GM19463 (cell line): ENCODE data around the gene CUEDC2.

ENCODE experiments used
- ATAC-seq: cut with Tn5 transposase; IDR thresholded peaks from one replicate; pipeline ENCODE4 v1.9.1; 2021; ENCODE audit warnings: mild to moderate bottlenecking, moderate library complexity; ENCODE audit not compliant: unreplicated experiment

Gene CUEDC2

DNA sequence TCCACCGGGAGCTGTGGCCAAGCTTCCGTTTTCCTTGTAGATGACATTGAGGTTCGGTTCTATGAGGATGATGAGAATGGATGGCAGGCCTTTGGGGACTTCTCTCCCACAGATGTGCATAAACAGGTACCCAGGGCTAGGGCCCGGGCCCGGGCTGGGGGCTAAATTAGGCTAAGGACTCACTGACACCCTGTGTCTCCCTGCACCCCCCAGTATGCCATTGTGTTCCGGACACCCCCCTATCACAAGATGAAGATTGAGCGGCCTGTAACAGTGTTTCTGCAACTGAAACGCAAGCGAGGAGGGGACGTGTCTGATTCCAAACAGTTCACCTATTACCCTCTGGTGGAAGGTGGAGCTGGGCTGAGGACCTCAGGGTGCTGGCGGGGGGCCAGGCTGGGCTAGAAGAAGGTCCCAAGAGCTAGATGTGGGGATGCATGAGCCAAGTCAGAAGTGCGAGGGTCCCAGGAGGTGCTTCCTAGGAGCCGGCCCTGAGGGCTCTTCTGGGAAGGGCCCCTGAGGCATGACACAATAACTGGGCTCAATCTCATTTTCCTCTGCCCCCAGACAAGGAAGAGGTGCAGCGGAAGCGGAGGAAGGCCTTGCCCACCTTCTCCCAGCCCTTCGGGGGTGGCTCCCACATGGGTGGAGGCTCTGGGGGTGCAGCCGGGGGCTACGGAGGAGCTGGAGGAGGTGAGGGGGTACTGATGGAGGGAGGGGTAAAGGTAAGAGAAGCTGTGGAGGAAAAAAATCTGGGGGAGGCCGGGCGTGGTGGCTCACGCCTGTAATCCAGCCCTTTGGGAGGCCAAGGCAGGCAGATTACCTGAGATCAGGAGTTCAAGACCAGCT, 34.0 kb downstream of the CUEDC2 start:
- no peak for ATAC-seq

- no peak for ATAC-seq
These were observed 34.9 kb downstream of the CUEDC2 start for GRCh38 chr10:102397222-102398171.

- no peak for ATAC-seq
These were observed 35.6 kb downstream of the CUEDC2 start for GRCh38 chr10:102396730-102397151.

DNA sequence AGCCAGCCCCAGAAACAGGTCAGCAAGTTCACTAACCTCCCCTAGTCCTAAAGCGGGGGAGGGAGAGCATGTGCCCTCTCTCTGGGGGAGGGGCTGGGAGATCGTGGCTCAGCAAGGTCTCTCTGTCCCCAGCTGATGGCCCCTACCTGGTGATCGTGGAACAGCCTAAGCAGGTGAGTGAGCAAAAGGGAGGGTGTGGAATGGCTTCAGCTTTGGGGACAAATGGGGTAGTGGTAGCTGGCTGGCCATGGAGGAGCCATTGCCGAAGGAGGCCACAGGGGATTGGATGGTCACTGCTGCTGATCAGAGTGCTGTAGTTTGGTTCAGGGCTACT, 36.1 kb downstream of the CUEDC2 start:
- no peak for ATAC-seq

- peak; percentile 24 for ATAC-seq
These were observed 36.7 kb downstream of the CUEDC2 start, which contains the start of gene NFKB2 for GRCh38 chr10:102395400-102396316. TSS of gene NFKB2 (plus strand) at chr10:102395705. CDS start at chr10:102395960, 255 bp downstream.

- ATAC-seq = peak; percentile 2
These were observed 37.5 kb downstream of the CUEDC2 start for GRCh38 chr10:102394801-102395399.

- peak; percentile 83 for ATAC-seq
These were observed 38.1 kb downstream of the CUEDC2 start for GRCh38 chr10:102394079-102394800.

GRCh38 chr10:102393411-102394078, 38.8 kb downstream of the CUEDC2 start:
- no peak for ATAC-seq

GRCh38 chr10:102392306-102392705, 40.1 kb downstream of the CUEDC2 start:
- ATAC-seq = no peak

DNA sequence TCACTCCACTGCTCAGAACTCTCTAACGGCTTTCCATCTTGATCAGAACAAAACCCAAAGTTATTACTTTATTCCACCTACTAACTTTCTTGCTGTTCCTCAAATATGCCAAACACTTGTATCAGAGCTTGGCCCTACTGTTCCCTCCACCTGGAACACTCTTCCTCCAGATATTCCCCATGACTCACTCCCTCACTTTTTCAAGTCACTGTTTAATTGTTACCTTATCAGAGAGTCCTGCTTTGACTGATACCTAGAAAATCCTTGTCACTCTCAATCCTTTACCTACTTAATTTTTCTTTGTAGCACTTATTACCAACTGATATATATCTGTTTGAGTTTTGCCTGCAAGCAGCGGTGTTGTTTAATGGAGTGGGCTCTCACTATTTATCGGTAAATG, 42.5 kb downstream of the CUEDC2 start:
- no peak for ATAC-seq

DNA sequence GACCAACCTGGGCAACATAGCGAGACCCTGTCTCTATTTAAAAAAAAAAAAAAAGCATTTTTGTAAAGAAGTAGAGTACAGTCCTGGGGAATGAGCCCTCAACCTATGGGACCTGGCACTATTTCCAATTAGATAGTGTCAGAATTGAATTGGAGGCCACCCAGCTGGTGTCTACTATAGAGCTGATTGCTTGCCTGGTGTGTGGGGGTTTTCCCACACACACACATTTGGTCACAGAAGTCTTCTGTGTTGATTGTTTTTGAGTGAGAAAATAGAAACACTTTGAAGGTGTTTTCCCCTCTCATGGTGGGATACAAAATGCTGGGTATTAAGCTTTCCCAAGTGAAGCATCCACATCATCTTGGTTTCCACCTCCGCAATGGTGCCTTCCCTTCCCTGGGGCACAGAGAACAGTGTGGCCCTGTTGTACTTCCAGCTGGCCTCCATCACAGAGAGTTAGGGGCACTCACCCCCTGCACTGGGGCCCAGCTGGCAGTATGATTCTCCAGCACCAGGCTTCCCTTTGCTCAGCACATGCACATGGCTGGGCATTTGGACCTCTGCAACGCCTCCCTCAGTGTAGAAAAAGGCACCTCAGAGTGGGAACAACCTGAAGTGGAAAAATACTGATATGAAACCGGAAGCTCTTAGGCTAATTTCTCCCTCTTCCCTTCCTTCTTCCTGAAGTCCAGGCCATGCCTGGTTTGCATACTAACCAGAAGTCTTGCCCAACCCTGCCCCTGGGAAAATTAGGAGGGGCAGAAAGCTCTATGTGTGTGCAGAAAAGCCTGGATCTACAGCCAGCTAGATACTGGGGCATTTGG, 47.6 kb downstream of the CUEDC2 start:
- no peak for ATAC-seq

DNA sequence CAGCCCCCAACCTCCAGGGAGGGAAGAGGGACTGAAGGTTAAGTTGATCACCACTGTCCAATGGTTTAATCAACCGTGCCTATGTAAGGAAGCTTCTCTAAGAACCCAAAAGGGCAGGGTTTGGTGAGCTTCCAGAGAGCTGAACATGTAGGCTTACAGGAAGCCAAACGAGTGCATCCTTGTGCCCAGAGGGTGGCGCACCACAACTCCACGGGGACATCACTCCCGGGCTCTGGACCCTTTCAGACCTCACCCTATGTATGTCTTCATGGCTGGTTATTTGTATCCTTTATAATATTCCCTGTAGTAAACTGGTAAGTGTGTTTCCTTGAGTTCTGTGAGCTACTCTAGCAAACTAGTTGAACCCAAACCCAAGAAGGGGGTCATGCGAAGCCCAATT, 48.3 kb downstream of the CUEDC2 start:
- ATAC-seq = no peak

DNA sequence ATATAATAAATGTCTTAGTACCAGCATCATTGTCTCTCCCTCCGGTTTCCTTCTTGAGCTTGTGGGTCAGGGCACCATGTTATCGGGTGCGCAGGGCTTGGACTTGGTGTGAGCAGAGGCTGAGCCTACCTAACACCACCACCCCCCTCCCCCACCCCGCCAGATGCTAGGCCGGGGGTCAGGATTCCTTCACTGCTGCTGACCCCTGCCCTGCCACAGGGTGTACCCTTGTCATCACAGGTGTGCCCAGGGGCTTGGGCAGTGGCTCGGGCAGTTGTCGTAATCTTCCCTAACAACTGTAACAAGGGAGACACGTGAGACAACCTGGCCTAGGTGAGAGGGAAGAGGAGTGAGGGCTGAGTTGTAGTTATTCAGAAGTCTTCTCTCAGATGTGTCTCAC, 49.5 kb downstream of the CUEDC2 start:
- ATAC-seq = no peak

GRCh38 chr10:102381983-102382382, 50.4 kb downstream of the CUEDC2 start:
- ATAC-seq = no peak

DNA sequence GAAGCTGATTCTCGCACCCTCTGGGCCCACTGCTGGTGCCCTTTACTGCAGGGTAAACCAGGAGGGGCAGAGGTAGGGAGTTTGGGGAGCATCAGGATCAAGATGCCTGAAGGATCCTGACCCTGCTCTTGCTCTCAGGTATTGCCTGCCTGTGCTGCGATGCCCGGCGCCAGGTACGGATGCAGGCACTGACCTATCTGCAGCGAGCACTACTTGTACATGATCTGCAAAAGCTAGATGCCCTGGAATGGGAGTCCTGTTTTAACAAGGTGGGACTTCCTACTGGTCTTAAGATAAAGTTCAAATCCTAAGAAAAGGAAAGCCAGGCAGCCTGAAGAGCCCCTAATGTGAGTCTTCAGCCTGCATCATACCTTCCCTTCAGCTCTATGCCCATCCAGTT, 53.0 kb downstream of the CUEDC2 start:
- ATAC-seq = no peak

DNA sequence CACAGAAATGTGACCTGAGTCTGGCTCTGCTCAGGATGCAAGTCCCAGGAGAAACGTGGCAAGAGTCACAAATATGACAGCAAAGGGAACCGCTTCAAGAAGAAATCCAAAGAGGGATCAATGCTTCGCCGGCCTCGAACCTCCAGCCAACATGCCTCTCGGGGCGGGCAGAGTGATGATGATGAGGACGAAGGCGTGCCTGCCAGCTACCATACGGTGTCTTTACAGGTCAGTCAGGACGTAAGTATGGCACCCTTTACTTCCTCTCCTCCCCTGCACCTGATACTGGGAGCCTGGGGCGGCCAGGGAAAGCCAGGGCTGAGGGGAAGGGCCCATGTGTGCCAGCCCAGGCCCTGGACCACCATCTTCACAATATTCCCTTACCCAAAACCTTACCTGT, 55.5 kb downstream of the CUEDC2 start:
- no peak for ATAC-seq

DNA sequence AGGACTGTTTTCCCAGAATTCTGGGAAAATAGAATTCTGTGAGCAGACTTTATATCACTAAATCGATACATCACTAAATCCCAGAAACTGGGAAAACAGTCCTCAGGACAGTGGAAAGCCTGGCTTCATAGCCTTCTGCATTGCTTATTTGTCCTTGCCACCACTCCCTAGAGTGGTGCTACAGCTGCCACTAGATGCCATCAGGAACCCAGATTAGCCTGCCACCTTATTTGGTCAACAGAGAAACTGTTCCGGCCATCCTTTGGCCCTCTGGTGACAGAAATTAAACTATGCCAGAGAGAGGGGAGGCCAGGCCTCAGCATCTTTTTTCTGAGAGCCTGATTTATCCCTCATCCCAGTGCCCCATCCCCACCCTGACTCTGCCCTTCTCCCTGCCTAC, 56.5 kb downstream of the CUEDC2 start:
- ATAC-seq = no peak

- no peak for ATAC-seq
These were observed 57.1 kb downstream of the CUEDC2 start for GRCh38 chr10:102375250-102375649.
